HEK293 (cell line): Measurements from ENCODE around the gene KCNAB1.

Experiments used
- CTCF ChIA-PET: fragments of 350-600 bp; formaldehyde crosslinking; extraction: SDS; loops from one replicate; lab custom pipeline; 2021; ENCODE audit warnings: antibody characterized with exemption; lab: Yijun Ruan, JAX
- POLR2A ChIA-PET: fragments of 300-600 bp; formaldehyde crosslinking; extraction: SDS; loops from one replicate; lab custom pipeline; 2020; ENCODE audit warnings: antibody characterized with exemption, inconsistent platforms; lab: Yijun Ruan, JAX
- H3K27ac ChIP-seq: fragments of 200-500 bp; sonication (Bioruptor generic); 2 replicates; pipeline ENCODE4 v1.5.1; 2014; ENCODE audit warnings: low read depth, low read length, control low read depth, inconsistent platforms; ENCODE audit errors: extremely low read depth
- H3K36me3 ChIP-seq, 2 experiments: fragments of 200-500 bp in 1 of 2; sonication (Bioruptor generic) in 1 of 2; 1 replicate in 1 of 2; 2 replicates in 1 of 2; pipeline ENCODE4 v1.5.1; 2014 to 2017; ENCODE audit warnings: inconsistent platforms in 2 of 2, low read length in 2 of 2; ENCODE audit not compliant: control insufficient read depth in 2 of 2, insufficient read depth in 1 of 2
- H3K4me1 ChIP-seq: fragments of 200-500 bp; sonication (Bioruptor generic); 2 replicates; pipeline ENCODE4 v1.5.1; 2014; ENCODE audit warnings: mild to moderate bottlenecking, low read length, inconsistent platforms; ENCODE audit not compliant: control insufficient read depth, insufficient read depth
- H3K4me3 ChIP-seq: 2 replicates; pipeline ENCODE4 v1.5.1; 2011; ENCODE audit warnings: low read depth, mild to moderate bottlenecking, control low read depth, low read length, moderate library complexity
- H3K9me3 ChIP-seq: fragments of 200-500 bp; sonication (Bioruptor generic); 2 replicates; pipeline ENCODE4 v1.5.1; 2014; ENCODE audit warnings: low read depth, low read length, inconsistent platforms; ENCODE audit not compliant: control insufficient read depth, insufficient read depth
- ATF2 ChIP-seq: fragments of 450-650 bp; formaldehyde crosslinking; IDR thresholded peaks from 2 replicates; pipeline ENCODE4 v1.5.1; 2016; ENCODE audit warnings: missing biosample characterization, missing genetic modification characterization, low read depth
- BCL11A ChIP-seq: fragments of 450-650 bp; formaldehyde crosslinking; IDR thresholded peaks from 2 replicates; pipeline ENCODE4 v1.5.1; 2016; ENCODE audit warnings: low read depth, missing biosample characterization, missing genetic modification characterization
- HIC1 ChIP-seq: fragments of 450-650 bp; formaldehyde crosslinking; IDR thresholded peaks from 2 replicates; pipeline ENCODE4 v1.5.1; 2016; ENCODE audit warnings: missing biosample characterization, missing genetic modification characterization
- IKZF3 ChIP-seq: fragments of 450-650 bp; IDR thresholded peaks from 2 replicates; pipeline ENCODE4 v1.5.0; 2018; ENCODE audit warnings: missing biosample characterization, mild to moderate bottlenecking, missing genetic modification characterization, moderate library complexity
- MZF1 ChIP-seq: fragments of 450-650 bp; formaldehyde crosslinking; IDR thresholded peaks from 2 replicates; pipeline ENCODE4 v1.5.1; 2017; ENCODE audit warnings: missing biosample characterization, missing genetic modification characterization, borderline replicate concordance
- TRIM28 ChIP-seq: IDR thresholded peaks from 2 replicates; pipeline ENCODE4 v1.6.1; 2011; ENCODE audit warnings: low read length, control low read depth, borderline replicate concordance
- ZBTB8A ChIP-seq: fragments of 450-650 bp; formaldehyde crosslinking; IDR thresholded peaks from 2 replicates; pipeline ENCODE4 v1.5.1; 2016; ENCODE audit warnings: missing biosample characterization, missing genetic modification characterization
- ZNF221 ChIP-seq: fragments of 450-650 bp; formaldehyde crosslinking; IDR thresholded peaks from 2 replicates; pipeline ENCODE4 v1.5.1; 2017; ENCODE audit warnings: missing biosample characterization, missing genetic modification characterization, borderline replicate concordance
- ZNF335 ChIP-seq: fragments of 450-650 bp; formaldehyde crosslinking; conservative IDR thresholded peaks from 2 replicates; pipeline ENCODE4 v1.5.1; 2016; ENCODE audit warnings: missing biosample characterization, missing genetic modification characterization
- ZNF37A ChIP-seq: fragments of 450-650 bp; IDR thresholded peaks from 2 replicates; pipeline ENCODE4 v1.5.1; 2018; ENCODE audit warnings: missing biosample characterization, missing genetic modification characterization
- ZNF394 ChIP-seq: fragments of 450-650 bp; formaldehyde crosslinking; IDR thresholded peaks from 2 replicates; pipeline ENCODE4 v1.5.1; 2016; ENCODE audit warnings: missing biosample characterization, missing genetic modification characterization, mild to moderate bottlenecking, moderate library complexity, borderline replicate concordance
- ZNF560 ChIP-seq: fragments of 450-650 bp; formaldehyde crosslinking; IDR thresholded peaks from 2 replicates; pipeline ENCODE4 v1.5.1; 2017; ENCODE audit warnings: missing biosample characterization, missing genetic modification characterization, borderline replicate concordance
- ZNF664 ChIP-seq: fragments of 450-650 bp; formaldehyde crosslinking; IDR thresholded peaks from 2 replicates; pipeline ENCODE4 v1.5.1; 2016; ENCODE audit warnings: missing biosample characterization, missing genetic modification characterization
- ZNF777 ChIP-seq: fragments of 450-650 bp; formaldehyde crosslinking; IDR thresholded peaks from 2 replicates; pipeline ENCODE4 v1.5.1; 2017; ENCODE audit warnings: missing biosample characterization, missing genetic modification characterization, borderline replicate concordance
- TF ChIP-seq, protein P1 (sequence below): fragments of 450-650 bp; formaldehyde crosslinking; IDR thresholded peaks from 2 replicates; pipeline ENCODE4 v1.5.1; 2016; ENCODE audit warnings: missing biosample characterization, missing genetic modification characterization
- TF ChIP-seq, protein P2 (sequence below): fragments of 450-650 bp; formaldehyde crosslinking; IDR thresholded peaks from 2 replicates; pipeline ENCODE4 v1.5.1; 2016; ENCODE audit warnings: missing biosample characterization, missing genetic modification characterization

Gene KCNAB1

GRCh38 chr3:156434921-156435320 lies 314.5 kb downstream of the KCNAB1 start:
- Histone ChIP-seq H3K9me3 (no peaks in the 10 kb centered on the region), H3K27ac (no peak overlapping the region), H3K4me3 (no peak overlapping the region), H3K4me1 (no peaks in the 10 kb centered on the region), H3K36me3 (no peaks in the 10 kb centered on the region)
- TF ChIP-seq, protein P1, sequence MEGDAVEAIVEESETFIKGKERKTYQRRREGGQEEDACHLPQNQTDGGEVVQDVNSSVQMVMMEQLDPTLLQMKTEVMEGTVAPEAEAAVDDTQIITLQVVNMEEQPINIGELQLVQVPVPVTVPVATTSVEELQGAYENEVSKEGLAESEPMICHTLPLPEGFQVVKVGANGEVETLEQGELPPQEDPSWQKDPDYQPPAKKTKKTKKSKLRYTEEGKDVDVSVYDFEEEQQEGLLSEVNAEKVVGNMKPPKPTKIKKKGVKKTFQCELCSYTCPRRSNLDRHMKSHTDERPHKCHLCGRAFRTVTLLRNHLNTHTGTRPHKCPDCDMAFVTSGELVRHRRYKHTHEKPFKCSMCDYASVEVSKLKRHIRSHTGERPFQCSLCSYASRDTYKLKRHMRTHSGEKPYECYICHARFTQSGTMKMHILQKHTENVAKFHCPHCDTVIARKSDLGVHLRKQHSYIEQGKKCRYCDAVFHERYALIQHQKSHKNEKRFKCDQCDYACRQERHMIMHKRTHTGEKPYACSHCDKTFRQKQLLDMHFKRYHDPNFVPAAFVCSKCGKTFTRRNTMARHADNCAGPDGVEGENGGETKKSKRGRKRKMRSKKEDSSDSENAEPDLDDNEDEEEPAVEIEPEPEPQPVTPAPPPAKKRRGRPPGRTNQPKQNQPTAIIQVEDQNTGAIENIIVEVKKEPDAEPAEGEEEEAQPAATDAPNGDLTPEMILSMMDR, result no peak
- TF ChIP-seq HIC1 (tag by site-specific recombination) (no peak), ZNF37A (no peak), ZNF777 (tag by site-specific recombination) (no peak)
- TF ChIP-seq, protein P2, sequence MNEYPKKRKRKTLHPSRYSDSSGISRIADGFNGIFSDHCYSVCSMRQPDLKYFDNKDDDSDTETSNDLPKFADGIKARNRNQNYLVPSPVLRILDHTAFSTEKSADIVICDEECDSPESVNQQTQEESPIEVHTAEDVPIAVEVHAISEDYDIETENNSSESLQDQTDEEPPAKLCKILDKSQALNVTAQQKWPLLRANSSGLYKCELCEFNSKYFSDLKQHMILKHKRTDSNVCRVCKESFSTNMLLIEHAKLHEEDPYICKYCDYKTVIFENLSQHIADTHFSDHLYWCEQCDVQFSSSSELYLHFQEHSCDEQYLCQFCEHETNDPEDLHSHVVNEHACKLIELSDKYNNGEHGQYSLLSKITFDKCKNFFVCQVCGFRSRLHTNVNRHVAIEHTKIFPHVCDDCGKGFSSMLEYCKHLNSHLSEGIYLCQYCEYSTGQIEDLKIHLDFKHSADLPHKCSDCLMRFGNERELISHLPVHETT, result no peak
- ChIA-PET POLR2A (no interaction called here), CTCF (no interaction called here)

DNA sequence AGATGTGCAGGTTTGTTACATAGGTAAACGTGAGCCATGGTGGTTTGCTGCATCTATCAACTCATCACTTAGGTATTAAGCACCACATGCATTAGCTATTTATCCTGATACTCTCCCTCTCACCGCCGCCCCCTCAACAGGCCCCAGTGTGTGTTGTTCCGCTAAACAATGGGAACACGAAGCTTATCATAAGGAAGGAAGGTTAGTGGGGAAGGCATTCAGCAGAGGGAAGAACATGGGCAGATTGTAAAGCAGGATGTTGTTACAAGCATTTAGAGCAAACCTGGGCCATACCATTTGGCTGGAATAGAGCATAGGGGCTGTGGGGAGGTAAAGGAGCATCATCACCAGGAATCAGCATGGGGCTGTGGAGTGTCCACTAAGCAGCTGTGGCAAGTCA lies 322.7 kb downstream of the KCNAB1 start:
- POLR2A ChIA-PET, result no interaction called here

GRCh38 chr3:156445117-156446090 lies 325.0 kb downstream of the KCNAB1 start:
- Histone ChIP-seq H3K4me3 (no peak overlapping the region), H3K27ac (no peak overlapping the region), H3K9me3 (no peaks in the 10 kb centered on the region), H3K36me3 (no peaks in the 10 kb centered on the region), H3K4me1 (no peaks in the 10 kb centered on the region)
- no peak for TF ChIP-seq ZNF221 (tag by site-specific recombination)
- TF ChIP-seq MZF1, result no peak
- no peak for TF ChIP-seq ZBTB8A (tag by site-specific recombination)
- TF ChIP-seq ZNF664, result no peak
- ChIA-PET CTCF (interaction anchor here (0.7 to 1.3 kb wide), 2 partner anchors 38 to 402 kb away, joined by 3 to 5 read pairs; no protein-coding TSS in a partner anchor), POLR2A (no interaction called here)

More for the DNA sequence above, 322.7 kb downstream of the KCNAB1 start:
- CTCF ChIA-PET, result interaction anchor here (0.6 to 1.4 kb wide), 6 partner anchors 9 to 92 kb away, joined by 3 to 6 read pairs (median 3); no protein-coding TSS in a partner anchor
- TF ChIP-seq BCL11A (tag by site-specific recombination) (no peak), IKZF3 (tag by site-specific recombination) (no peak), ZNF335 (tag by site-specific recombination) (no peak), ZNF560 (tag by site-specific recombination) (no peak), ATF2 (tag by site-specific recombination) (no peak), ZNF394 (no peak), TRIM28 (no peak)
- Histone ChIP-seq H3K27ac (no peak overlapping the region), H3K9me3 (no peaks in the 10 kb centered on the region), H3K4me1 (no peaks in the 10 kb centered on the region), H3K4me3 (no peak overlapping the region), H3K36me3 (no peaks in the 10 kb centered on the region)
